MV-4-11 (cell line): ENCODE results near the gene PLPPR3.

ENCODE experiments used
- DNase-seq: peaks from one replicate; lab custom pipeline; 2025; lab: John Stamatoyannopoulos, UW

Gene PLPPR3, protein sequence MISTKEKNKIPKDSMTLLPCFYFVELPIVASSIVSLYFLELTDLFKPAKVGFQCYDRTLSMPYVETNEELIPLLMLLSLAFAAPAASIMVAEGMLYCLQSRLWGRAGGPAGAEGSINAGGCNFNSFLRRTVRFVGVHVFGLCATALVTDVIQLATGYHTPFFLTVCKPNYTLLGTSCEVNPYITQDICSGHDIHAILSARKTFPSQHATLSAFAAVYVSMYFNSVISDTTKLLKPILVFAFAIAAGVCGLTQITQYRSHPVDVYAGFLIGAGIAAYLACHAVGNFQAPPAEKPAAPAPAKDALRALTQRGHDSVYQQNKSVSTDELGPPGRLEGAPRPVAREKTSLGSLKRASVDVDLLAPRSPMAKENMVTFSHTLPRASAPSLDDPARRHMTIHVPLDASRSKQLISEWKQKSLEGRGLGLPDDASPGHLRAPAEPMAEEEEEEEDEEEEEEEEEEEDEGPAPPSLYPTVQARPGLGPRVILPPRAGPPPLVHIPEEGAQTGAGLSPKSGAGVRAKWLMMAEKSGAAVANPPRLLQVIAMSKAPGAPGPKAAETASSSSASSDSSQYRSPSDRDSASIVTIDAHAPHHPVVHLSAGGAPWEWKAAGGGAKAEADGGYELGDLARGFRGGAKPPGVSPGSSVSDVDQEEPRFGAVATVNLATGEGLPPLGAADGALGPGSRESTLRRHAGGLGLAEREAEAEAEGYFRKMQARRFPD

DNA sequence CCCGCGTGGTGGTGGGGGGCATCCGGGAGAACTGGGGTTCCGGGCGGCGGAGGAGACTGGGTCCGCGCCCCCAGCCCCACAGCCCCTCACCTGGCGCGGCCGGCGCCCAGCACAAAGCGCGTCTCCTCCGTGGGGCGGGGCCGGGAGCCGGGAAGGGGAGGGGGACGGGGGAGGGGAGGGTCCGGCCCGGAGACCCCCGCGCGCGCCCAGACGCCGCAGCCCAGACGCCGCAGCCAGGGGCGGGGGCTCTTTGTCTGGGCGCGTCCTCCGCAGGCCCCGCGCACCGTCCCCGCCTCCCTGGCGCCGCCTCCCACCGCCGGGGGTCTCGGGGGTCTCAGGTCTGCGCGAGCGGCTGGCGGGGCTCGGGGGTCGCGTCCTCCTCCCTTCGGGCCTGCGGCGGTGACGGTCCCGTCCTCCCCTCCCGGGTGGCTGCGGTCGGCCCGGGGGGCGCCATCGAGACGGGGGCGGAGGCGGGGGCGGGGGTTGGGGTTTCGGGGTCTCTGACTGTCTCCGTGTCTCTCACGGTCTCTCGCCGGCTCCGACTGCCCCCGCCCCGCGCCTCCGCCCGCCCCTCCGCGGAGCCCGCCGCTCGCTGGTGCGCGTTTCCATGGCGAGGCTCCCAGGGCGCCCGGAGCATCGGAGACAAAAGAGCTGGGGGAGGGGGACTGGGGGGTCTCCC is at the start of gene PLPPR3:
PLPPR3 (minus strand) TSS at position 131 of the 679 bp plus-strand sequence. CDS start 396 bp downstream, outside the sequence.
- DNase-seq = peak; percentile 48

DNA sequence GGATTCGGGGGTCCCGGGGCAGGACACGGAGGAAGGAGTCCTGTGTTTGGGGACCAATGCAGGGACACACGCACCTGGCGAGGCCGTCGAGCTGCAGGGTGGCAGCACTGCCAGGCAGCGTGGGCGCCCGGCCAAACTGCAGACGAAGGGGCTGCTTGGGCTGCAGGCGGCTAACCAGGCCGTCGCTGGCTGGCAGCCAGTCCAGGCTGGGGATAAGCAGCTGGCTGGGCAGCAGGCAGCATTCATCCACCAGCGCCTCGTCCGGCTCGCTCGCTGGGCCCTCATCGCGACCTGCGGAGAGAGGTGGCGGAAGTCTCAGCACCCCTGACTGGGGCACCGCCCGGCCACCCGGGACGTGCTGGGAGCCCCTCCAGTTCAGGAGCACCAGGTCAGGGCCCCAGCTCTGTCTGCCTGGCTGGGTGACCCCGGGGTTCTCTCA is 49.2 kb upstream of the PLPPR3 start:
- no peak for DNase-seq

DNA sequence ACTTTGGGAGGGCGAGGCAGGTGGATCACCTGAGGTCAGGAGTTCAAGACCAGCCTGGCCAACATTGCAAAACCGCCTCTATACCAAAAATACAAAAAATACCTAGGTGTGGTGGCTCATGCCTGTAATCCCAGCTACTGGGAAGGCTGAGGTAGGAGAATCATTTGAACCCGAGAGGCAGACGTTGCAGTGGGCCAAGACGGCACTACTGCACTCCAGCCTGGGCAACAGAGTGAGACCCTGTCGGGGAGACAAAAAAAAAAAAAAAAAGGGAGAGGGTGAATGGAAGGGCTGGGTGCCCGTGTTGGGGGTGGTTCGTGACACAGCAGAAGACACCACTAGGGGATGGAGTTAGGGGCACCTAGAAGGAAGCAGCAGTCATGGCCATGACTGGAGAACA is 48.6 kb upstream of the PLPPR3 start:
- DNase-seq = no peak

DNA sequence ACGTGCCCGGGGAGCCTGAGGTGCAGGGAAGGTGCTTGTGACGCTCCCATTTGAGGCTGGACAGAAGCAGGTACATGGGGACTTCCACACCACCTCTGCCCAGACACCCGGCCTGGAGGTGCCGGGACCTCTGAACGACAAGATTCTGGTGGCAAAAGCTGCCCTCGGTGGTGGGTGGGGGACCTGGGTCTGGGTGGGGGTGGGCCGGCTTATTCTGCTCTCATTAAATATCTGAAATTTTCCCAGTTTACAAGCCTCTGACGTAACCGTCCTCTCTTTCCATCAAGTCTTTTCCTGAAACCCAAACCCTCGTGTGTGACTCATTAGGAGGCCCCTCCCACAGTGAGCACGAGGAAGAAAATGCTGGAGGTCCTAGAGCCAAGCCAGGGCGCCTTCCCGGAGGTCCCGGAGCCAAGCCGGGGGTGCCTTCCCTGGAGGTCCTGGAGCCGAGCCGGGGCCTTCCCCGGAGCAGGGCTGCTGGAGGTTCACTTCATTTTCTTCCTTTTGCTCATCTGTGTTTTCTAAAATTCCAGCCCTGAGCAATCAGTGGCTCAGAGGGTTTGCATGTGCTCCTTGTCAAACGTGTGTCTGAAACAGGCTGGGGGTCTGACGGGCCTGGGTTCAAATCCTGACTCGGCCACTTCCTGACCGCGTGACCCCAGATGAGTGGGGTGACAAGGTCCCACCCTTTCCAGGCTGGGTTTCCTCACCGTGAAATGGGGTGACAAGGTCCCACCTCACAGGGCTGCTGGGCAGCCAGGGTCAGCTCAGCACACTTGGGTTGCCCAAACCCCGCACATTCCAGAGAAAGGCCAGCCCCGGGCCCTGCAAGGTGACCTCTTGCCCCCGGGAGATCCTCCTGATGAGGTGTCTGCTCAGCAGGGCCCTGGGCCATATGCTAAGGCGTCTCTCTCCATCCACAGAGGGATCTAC is 47.8 kb upstream of the PLPPR3 start:
- DNase-seq = peak; percentile 73

DNA sequence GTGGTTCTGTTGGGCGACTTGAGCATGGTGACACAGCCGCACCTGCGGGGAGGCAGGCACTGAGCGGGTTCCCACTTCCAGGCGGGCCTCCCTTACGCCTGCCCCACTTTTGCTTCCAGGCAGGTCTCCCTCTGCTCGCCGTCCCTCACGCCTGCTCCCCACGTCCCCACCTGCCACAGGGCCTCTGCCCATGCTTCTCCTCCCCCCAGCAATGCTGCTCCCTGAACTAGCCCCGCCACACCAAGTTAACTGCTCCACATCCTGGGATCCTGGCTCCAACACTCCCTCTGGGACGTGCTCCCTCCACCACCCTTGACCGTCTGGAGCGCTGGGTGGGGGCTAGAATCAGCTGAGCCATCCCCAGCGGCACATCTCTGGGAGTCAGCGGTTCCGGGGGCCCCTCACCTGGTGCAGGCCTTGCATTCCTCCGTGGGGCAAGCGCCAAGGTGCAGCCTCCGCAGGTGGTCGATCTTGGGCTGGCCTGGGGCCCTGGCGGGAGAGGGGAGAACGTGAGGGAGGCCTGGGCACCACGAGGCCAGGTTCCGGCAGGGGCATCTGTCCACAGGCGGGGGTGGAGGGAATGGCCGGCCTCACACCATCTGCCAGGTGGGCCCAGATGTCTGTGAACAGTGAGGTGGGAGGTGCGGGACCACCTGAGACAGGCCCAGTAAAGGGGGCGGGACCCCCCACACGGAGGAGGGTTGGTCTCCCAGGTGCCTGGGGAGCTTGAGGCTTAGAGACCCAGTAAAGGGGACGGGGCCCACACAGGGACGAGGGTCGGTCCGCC is 46.9 kb upstream of the PLPPR3 start:
- no peak for DNase-seq

DNA sequence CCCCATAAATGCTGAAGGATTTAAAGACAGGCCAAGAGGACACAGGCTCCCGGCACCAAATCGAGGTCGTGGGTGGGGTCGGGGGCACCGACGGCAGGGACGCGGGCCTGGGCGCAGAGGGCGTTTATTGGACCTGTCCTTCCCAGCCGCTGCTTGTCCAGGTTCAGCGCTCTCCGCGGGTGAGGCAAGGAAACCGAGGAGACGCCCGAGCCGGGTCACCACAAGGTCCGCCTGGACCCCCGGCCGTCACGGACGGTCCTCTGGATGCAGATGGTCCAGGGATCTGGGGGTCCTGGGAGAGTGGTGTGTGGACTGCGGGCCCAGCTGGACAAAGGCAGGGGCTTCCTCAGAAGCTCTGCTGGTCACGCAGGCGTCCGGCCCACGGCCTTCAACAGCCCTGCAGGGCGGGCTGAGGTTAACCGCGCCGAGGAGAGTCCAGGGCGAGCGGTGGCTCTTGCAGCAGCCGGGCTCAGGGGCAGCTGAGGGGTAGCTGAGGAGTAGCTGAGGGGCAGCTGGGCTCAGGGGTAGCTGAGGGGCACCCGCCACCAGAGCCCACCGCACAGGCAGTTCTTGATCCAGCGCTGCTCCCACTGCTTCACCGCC is 46.2 kb upstream of the PLPPR3 start:
- no peak for DNase-seq

DNA sequence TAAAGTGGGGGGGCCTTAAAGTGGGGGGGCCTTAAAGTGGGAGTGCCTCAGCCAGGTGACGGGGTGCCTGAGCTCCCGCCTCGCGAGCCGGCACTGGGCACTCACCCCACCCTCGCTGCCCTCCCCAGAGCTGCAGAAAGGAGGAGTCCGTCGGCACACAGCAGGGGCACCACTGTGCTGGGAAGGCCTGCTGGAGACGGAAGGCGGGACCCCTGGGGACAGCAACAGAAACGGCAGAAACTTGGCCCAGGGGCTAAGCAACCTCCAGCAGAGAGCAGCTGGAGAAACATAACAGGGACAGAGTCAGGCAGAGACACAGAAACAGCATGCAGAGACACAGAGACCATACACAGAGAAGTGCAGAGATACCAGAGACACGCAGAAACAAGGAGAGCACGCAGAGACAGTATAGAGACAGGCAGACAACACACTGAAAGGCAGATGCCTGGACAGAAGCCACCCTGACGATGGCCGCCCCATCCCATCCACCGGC is 45.6 kb upstream of the PLPPR3 start:
- DNase-seq = no peak

DNA sequence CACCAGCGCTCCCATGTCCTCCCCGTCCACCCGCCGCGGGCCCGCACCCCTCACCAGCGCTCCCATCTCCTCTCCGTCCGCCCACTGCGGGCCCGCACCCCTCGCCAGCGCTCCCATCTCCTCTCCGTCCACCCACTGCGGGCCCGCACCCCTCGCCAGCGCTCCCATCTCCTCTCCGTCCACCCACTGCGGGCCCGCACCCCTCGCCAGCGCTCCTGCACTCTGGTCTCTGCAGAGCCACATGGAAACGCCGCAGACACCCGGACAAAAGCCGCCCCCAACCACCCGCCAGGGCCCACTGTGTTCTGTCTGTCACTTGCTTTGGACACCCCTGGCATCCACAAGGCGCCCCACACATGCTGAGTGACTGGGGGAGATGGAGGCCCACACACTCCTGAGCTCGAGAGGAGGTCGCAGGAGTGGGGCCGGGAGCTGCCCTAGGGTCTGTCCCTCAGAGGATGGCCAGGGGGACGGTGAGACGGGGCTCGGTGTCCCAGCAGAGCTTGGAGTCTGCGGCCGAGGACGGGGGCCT is 45.1 kb upstream of the PLPPR3 start:
- DNase-seq = no peak

DNA sequence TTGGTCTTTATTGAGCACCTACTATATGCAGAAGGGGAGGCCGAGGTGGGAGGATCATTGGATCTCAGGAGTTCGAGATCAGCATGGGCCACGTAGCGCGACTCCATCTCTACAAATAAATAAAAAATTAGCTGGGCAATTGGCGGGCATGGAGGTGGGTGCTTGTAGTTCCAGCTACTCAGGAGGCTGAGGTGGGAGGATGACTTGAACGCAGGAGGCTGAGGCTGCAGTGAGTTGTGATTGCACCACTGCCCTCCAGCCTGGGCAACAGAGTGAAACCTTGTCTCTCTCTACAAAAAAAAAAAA is 41.5 kb upstream of the PLPPR3 start:
- no peak for DNase-seq

DNA sequence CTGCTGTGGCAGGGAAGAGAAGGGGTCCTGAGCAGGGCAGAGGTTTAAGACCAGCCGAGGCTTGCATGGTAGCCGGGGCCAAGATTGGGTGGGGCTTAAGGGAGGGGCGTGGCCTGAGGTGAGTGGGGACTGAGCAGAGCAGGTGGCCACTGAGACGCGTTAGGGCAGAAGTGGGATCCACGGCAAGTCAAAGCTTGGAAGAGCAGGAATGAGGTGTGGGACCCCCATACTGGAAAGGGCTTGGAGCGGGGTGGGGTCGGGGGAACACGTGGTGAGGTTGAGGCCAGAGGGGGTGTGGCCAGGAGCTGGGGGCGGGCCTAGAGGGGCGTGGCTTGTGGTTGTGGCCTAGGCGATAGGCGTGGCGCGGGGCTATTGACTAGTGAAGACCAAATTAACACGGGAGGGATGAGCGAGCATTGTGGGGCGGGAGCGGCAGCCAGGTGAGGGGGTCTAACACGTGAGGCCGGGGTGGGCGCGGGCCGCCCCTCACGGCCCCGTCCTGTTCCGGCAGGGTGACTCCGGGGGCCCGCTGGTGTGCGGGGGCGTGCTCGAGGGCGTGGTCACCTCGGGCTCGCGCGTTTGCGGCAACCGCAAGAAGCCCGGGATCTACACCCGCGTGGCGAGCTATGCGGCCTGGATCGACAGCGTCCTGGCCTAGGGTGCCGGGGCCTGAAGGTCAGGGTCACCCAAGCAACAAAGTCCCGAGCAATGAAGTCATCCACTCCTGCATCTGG is 41.0 kb upstream of the PLPPR3 start:
- peak; percentile 57 for DNase-seq

DNA sequence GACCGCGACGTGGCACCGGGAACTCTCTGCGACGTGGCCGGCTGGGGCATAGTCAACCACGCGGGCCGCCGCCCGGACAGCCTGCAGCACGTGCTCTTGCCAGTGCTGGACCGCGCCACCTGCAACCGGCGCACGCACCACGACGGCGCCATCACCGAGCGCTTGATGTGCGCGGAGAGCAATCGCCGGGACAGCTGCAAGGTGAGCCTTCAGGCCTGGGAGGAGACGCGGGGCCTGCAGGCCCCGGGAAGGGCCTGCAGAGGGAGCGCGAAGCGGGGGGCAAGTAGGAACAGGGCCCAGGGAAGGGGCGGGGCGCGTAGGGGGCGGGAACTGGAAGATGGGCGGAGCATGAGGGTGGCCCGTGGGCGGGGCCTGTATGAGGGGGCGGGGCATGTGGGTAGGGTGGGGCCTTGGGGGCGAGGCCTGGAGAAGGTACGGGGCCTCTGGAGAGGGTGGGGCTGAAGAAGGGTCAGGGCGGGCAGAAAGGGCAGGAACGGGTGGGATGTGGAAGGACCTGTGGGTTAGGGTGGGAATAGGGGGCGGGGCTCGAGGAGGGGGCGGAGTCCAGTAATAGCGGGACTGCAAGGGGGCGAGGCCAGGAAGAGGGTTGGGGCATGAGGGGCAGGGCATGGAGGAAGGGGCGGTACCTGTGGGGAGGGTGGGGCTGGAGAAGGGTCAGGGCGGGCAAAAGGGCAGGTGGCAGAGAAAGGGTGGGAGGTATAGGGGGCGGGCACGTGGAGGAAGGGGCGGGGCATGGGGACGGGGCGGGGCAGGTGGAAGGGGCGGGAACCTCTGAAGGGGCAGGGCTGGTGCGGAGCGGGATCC is 40.2 kb upstream of the PLPPR3 start:
- peak; percentile 78 for DNase-seq

DNA sequence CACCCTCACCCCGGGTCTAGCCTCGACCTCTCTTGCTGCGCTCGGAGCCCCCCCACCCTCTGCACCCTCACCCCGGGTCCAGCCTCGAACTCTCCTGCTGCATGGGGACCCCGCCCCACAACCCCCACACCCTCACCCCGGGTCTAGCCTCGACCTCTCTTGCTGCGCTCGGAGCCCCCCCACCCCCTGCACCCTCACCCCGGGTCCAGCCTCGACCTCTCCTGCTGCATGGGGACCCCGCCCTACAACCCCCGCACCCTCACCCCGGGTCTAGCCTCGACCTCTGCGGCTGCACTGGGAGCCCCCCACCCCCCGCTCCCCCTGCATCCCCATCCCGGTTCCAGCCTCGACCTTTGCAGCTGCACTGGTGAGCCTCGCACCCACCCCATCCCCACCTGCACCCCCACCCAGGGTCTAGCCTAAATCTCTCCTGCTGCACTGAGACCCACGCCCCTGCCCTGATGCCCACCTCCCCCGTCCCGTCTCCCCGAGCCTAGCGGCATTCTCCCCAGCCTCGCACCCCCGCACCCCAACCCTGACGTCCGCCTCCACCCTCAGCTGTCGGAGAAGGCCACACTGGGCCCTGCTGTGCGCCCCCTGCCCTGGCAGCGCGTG is 39.5 kb upstream of the PLPPR3 start:
- DNase-seq = no peak

DNA sequence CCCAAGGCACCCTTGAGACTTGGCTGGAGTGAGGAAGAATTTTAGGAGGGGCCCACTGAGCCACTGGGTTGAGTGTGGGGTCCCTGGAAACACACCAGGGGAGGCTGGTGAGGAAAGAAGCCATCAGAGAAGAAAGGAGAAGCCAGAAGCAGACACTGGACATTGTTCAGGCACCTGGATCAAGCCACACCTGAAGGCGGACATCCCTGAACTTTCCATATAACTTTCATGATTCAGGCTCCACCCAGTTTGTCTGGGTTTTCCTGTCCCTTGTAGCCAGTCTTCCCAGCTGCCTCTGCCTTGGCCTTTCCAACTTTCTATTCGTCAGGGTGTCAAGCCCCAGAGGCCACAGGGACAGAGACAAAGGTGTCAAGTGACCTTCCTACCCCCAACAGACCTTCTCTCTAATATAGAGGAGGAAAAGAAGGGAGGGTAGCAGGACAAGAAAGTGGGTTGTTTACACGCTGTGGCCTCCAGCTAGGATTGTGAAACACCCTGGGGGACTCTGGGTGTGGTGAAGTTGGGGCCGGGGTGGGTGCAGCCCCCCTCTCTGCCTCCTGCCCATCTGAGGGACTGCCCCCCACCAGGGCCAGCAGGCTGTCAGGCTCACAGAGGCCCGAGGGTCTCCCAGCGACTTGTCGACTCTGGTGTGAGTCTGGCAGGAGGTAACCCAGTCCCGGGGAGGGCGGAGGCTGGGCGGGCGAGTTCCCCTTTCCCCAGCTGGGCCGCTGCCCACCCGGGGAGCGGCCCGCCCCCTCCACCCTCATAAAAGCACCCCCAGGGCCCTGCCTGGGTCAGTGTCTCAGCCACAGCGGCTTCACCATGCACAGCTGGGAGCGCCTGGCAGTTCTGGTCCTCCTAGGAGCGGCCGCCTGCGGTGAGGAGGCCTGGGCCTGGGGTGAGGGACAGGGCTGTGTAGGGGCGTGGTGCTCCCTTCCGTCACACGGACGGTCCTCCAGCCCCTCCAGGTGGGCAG is 37.4 kb upstream of the PLPPR3 start, which contains the start of gene CFD:
CFD (plus strand) TSS at position 797 of the 976 bp plus-strand sequence; CDS start at position 823, 26 bp downstream.
- DNase-seq = peak; percentile 88

DNA sequence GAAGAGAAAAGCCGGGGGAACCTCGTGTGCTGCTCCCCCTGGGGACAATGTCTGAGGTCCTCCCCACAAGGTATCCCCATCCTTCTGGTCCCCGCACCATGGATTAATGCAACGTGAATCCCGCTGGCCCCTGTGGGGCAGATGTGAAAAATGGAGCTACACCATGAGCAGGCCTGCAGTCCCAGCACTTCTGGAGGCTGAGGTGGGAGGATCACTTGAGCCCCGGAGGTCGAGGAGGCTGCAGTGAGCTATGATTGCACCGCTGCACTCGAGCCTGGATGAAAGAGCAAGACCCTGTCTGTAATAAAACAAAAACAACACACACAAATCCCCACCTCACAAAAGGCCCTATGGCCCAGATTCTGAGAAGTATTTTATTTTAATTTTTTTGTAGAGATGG is 36.5 kb upstream of the PLPPR3 start:
- DNase-seq = no peak

DNA sequence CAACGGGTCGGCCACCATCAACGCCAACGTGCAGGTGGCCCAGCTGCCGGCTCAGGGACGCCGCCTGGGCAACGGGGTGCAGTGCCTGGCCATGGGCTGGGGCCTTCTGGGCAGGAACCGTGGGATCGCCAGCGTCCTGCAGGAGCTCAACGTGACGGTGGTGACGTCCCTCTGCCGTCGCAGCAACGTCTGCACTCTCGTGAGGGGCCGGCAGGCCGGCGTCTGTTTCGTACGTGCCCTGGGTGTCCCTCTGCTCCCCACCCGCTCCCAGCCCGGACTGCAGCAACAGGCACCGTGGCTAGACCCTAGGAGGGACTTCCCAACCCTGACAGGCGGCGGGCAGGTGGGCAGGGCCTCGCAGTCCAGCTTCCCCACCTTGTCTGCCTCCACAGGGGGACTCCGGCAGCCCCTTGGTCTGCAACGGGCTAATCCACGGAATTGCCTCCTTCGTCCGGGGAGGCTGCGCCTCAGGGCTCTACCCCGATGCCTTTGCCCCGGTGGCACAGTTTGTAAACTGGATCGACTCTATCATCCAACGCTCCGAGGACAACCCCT is 33.9 kb upstream of the PLPPR3 start:
- DNase-seq = no peak

DNA sequence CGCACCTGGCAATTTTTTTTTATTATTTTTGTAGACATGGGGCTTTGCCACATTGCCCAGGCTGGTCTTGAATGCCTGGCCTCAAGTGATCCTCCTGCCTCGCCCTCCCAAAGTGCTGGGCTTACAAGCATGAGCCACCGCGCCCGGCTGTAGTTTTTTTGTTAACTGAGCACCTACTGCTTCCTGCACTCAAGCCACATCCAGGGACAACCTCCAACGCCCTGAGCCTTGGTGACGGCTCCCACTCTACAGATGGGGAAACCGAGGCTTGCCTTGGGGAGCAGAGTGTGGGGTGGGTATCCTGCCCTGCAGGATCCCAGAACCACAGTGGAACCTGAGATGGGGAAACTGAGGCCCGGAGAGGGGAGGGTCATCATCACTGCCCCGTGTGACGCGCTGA is 33.4 kb upstream of the PLPPR3 start:
- no peak for DNase-seq
